Tibial nerve (tissue), 4 donors: ENCODE measurements around the gene GMDS. TPM values are rescaled to one million over a fixed set of nuclear protein-coding genes. Genes with fewer than 3 reads are reported as not detected.

Experiments used
- DNase-seq, 2 donors: peaks; one replicate each; pipeline ENCODE4 v3.0.0-alpha.2; 2019; ENCODE audit warnings: low spot score in 2 of 2
- H3K27ac ChIP-seq, 4 donors: fragments of 200-600 bp; sonication (generic) in 3 of 4; one replicate each; pipeline ENCODE4 v1.5.1; 2017 to 2019; ENCODE audit warnings: mild to moderate bottlenecking in 1 of 4
- H3K27me3 ChIP-seq, 2 donors: fragments of 200-600 bp; sonication (generic) in 1 of 2; one replicate each; pipeline versions ENCODE4 v1.5.1 to v1.6.0; 2017 to 2019
- H3K36me3 ChIP-seq, 3 donors: fragments of 200-600 bp; sonication (generic); one replicate each; pipeline ENCODE4 v1.5.1; 2018 to 2019
- H3K4me1 ChIP-seq, 4 donors: fragments of 200-600 bp; sonication (generic) in 3 of 4; one replicate each; pipeline ENCODE4 v1.5.1; 2017 to 2019
- H3K4me3 ChIP-seq, 4 donors: fragments of 200-600 bp; sonication (generic) in 3 of 4; one replicate each; pipeline ENCODE4 v1.5.1; 2017 to 2019; ENCODE audit warnings: mild to moderate bottlenecking in 1 of 4, moderate library complexity in 1 of 4
- H3K9me3 ChIP-seq, 4 donors: fragments of 200-600 bp; sonication (generic) in 3 of 4; one replicate each; pipeline ENCODE4 v1.5.1; 2017 to 2019
- EP300 ChIP-seq, 2 donors: sonication (generic); formaldehyde crosslinking; IDR thresholded peaks; one replicate each; pipeline ENCODE4 v1.6.1; 2017; ENCODE audit warnings: antibody characterized with exemption in 2 of 2, mild to moderate bottlenecking in 1 of 2
- POLR2A ChIP-seq, 2 donors: fragments of 450-650 bp; IDR thresholded peaks; one replicate each; pipeline ENCODE4 v1.6.1; 2017; ENCODE audit warnings: antibody characterized with exemption in 2 of 2, mild to moderate bottlenecking in 2 of 2, moderate library complexity in 2 of 2
- WGBS, 2 donors: methylation state at CpG; one replicate each; pipeline ENCODE4 v1.1.5; 2018; 5-methylcytosine and 5-hydroxymethylcytosine counted together
- total RNA-seq, 4 donors: library from RNA; depleted of rRNA; stranded (reverse); fragments of >200 nt; gene quantifications; one replicate each; pipeline ENCODE4 v1.1.0, GENCODE V29; 2016
- TF ChIP-seq, protein P1 (sequence below), 5 experiments: fragments of 200-600 bp in 3 of 5; fragments of 450-650 bp in 2 of 5; sonication (generic) in 3 of 5; IDR thresholded peaks; one replicate each; pipeline ENCODE4 v1.5.1; 2016 to 2019; ENCODE audit warnings: antibody characterized with exemption in 5 of 5, mild to moderate bottlenecking in 3 of 5, moderate library complexity in 2 of 5

The GMDS gene
- total RNA-seq, 4 donors from 2014 or later = 14.9 to 46.5 (median 32.8) TPM

DNA sequence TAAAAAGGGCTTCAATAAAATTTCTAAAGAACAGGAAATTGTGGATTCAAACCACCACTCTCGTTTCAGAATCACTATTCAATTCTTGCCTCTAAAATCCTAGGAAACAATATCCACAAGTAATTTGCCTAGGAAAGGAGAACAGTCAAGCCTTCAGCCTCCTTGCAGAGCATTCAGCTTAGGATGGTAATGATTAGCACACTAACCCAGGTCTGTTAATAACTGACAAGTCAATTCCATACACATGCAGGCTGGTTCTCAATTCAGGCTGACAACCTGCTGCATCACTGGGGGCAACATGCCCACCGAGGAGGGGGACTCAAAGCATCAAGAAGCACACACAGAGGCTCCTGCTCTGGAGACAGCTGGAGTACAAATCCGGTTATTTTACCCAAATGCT is 57.6 kb downstream of the GMDS start:
- Histone ChIP-seq H3K9me3 (no peaks in the 10 kb centered on the region), H3K4me1 (no peaks in the 10 kb centered on the region), H3K27me3 (no peaks in the 10 kb centered on the region), H3K4me3 (no peak overlapping the region), H3K36me3 (no peaks in the 10 kb centered on the region), H3K27ac (no peak overlapping the region)
- TF ChIP-seq, protein P1, sequence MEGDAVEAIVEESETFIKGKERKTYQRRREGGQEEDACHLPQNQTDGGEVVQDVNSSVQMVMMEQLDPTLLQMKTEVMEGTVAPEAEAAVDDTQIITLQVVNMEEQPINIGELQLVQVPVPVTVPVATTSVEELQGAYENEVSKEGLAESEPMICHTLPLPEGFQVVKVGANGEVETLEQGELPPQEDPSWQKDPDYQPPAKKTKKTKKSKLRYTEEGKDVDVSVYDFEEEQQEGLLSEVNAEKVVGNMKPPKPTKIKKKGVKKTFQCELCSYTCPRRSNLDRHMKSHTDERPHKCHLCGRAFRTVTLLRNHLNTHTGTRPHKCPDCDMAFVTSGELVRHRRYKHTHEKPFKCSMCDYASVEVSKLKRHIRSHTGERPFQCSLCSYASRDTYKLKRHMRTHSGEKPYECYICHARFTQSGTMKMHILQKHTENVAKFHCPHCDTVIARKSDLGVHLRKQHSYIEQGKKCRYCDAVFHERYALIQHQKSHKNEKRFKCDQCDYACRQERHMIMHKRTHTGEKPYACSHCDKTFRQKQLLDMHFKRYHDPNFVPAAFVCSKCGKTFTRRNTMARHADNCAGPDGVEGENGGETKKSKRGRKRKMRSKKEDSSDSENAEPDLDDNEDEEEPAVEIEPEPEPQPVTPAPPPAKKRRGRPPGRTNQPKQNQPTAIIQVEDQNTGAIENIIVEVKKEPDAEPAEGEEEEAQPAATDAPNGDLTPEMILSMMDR (IDR thresholded peaks at IDR 0.05) = no peak
- no peak for TF ChIP-seq POLR2A (IDR thresholded peaks at IDR 0.05)
- TF ChIP-seq EP300 (IDR thresholded peaks at IDR 0.05) = no peak
- DNase-seq = no peak
- 70 to 72% methylated on average over 3 of the region's 3 CpGs for WGBS, 2 donors

GRCh38 chr6:2186516-2186915 is 58.9 kb downstream of the GMDS start:
- Histone ChIP-seq H3K4me1 (no peaks in the 10 kb centered on the region), H3K4me3 (no peak overlapping the region), H3K9me3 (no peaks in the 10 kb centered on the region), H3K36me3 (no peaks in the 10 kb centered on the region), H3K27me3 (no peaks in the 10 kb centered on the region), H3K27ac (no peak overlapping the region)
- TF ChIP-seq, protein P1 (IDR thresholded peaks at IDR 0.05) = no peak
- no peak for DNase-seq
- WGBS, 2 donors = 88% methylated on average over 4 of the region's 4 CpGs

- Histone ChIP-seq H3K9me3 (no peaks in the 10 kb centered on the region), H3K36me3 (no peaks in the 10 kb centered on the region), H3K4me1 (no peaks in the 10 kb centered on the region), H3K27ac (no peak overlapping the region), H3K27me3 (no peaks in the 10 kb centered on the region), H3K4me3 (no peak overlapping the region)
- no peak for DNase-seq
- TF ChIP-seq, protein P1 (IDR thresholded peaks at IDR 0.05) = no peak
- TF ChIP-seq POLR2A (IDR thresholded peaks at IDR 0.05) = no peak
- TF ChIP-seq EP300 (IDR thresholded peaks at IDR 0.05) = no peak
- 71 to 81% methylated on average over 2 of the region's 2 CpGs for WGBS, 2 donors
These were observed 59.9 kb downstream of the GMDS start for GRCh38 chr6:2185466-2185865.

DNA sequence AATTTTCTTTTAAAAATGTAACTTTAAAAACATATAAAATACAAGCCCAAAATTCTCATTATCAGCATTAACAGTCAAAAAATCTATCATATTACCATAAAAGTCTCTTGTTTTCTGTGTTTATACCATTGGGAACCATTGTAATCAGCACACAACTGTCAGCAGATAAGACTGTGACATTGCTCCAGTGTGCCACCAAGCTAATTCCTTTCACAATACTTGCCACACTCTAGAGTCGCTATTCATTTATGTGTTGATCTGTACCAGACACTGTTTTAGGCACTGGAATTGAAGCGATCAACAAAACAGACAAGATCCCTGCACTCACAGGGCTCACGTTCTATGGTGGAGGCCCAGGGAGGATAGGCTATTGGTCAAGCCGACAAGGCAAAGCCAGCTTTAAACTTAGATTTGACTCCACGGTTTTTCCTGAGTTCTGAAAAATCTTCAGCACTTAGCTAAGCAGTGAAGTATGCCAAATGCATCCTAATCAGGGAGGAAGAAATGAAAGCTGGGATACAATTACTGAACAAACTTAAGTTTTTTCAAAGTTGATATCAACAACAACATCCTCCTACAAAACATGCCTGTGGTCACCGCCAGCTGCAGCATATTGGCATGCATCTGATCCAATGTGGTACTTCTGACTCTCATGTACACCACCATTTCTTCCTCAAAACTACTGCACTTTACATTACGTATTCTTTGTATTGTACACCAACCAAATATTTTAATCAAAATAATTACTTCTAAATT is 60.5 kb downstream of the GMDS start:
- no peaks in the 10 kb centered on the region for H3K36me3 ChIP-seq
- H3K4me1 ChIP-seq = peaks cover 0 to 4% (median 0%) of the 10 kb centered on the region in 4 donors
- WGBS, 2 donors = 85 to 91% methylated on average over 7 of the region's 7 CpGs
- H3K27ac ChIP-seq = no peak overlapping the region
- no peaks in the 10 kb centered on the region for H3K9me3 ChIP-seq
- no peak for TF ChIP-seq EP300 (IDR thresholded peaks at IDR 0.05)
- no peak for TF ChIP-seq POLR2A (IDR thresholded peaks at IDR 0.05)
- TF ChIP-seq, protein P1 (IDR thresholded peaks at IDR 0.05) = no peak
- H3K27me3 ChIP-seq = no peaks in the 10 kb centered on the region
- H3K4me3 ChIP-seq = no peak overlapping the region
- no peak for DNase-seq

- Histone ChIP-seq H3K27me3 (no peaks in the 10 kb centered on the region), H3K27ac (no peak overlapping the region), H3K4me1 (peaks cover 0 to 4% (median 0%) of the 10 kb centered on the region in 4 donors), H3K36me3 (no peaks in the 10 kb centered on the region), H3K4me3 (no peak overlapping the region), H3K9me3 (no peaks in the 10 kb centered on the region)
- TF ChIP-seq EP300 (IDR thresholded peaks at IDR 0.05) = no peak
- TF ChIP-seq POLR2A (IDR thresholded peaks at IDR 0.05) = no peak
- TF ChIP-seq, protein P1 (IDR thresholded peaks at IDR 0.05) = no peak
- 95 to 100% methylated on average over 1 of the region's 1 CpG for WGBS, 2 donors
- no peak for DNase-seq
These were observed 61.7 kb downstream of the GMDS start for GRCh38 chr6:2183752-2184151.
